Measurements from ENCODE around the gene SERINC5.

Gene SERINC5

DNA sequence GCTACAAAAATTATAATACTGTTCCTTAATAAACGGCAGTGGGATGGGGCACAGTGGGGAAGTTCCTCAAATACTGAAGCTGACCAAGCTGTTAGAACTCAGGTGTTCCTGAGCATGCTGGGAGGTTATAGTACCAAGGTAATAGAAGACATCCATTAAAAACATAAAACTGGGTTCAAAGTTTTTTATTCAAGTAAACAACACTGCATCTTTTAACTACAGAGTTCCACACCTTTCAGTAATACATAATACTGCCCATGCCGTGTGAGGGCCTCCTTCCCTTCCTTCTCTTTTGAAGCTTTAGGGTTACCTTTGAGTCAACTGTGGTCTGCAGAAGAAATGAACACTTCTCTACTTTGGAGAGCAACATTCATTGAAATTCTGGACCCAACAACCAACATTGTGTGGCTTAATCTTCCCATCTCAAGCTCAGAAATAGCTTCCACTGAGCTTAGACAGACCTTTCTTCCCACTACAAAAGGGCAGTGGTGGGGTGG lies 43.6 kb downstream of the SERINC5 start:
- intact Hi-C loops (cut with DNase I; ENCODE audit: low total_unique reads) = no loop called here
- peaks cover 0 to 11% (median under 1%) of the 10 kb centered on the region in 4 donors for H3K4me1 ChIP-seq

DNA sequence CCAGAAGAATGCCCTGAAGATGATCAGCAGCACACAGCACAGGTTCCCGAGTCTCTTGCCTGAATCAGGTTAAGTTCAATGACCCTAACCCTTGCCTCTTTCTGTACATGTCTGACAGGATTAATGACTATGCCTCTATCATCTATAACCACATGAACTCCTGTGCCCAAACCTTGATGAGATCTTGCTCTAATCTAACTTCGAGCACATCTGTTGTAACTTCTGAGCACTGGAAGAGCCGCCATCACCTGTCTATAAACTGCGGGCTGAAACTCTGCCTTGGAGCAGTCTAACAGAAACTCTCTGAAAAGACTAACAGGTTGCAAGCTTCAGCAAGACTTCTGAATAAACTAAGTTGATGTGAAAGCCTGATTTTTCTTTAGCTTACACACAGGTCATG lies 44.5 kb downstream of the SERINC5 start:
- Histone ChIP-seq H3K4me3 (no peak overlapping the region), H3K27ac (no peak overlapping the region), H3K4me1 (peaks cover 0 to 2% (median 0%) of the 10 kb centered on the region in 4 donors), H3K36me3 (no peaks in the 10 kb centered on the region), H3K9me3 (no peaks in the 10 kb centered on the region), H3K27me3 (no peaks in the 10 kb centered on the region)
- no peak for DNase-seq
- intact Hi-C loops (cut with DNase I; ENCODE audit: low total_unique reads) = no loop called here
- TF ChIP-seq, protein P1, sequence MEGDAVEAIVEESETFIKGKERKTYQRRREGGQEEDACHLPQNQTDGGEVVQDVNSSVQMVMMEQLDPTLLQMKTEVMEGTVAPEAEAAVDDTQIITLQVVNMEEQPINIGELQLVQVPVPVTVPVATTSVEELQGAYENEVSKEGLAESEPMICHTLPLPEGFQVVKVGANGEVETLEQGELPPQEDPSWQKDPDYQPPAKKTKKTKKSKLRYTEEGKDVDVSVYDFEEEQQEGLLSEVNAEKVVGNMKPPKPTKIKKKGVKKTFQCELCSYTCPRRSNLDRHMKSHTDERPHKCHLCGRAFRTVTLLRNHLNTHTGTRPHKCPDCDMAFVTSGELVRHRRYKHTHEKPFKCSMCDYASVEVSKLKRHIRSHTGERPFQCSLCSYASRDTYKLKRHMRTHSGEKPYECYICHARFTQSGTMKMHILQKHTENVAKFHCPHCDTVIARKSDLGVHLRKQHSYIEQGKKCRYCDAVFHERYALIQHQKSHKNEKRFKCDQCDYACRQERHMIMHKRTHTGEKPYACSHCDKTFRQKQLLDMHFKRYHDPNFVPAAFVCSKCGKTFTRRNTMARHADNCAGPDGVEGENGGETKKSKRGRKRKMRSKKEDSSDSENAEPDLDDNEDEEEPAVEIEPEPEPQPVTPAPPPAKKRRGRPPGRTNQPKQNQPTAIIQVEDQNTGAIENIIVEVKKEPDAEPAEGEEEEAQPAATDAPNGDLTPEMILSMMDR (IDR thresholded peaks at IDR 0.05) = no peak

More for the DNA sequence above, 43.6 kb downstream of the SERINC5 start:
- Histone ChIP-seq H3K9me3 (no peaks in the 10 kb centered on the region), H3K36me3 (no peaks in the 10 kb centered on the region), H3K4me3 (no peak overlapping the region), H3K27ac (no peak overlapping the region), H3K27me3 (no peaks in the 10 kb centered on the region)
- TF ChIP-seq, protein P1 (IDR thresholded peaks at IDR 0.05) = no peak
- no peak for DNase-seq

DNA sequence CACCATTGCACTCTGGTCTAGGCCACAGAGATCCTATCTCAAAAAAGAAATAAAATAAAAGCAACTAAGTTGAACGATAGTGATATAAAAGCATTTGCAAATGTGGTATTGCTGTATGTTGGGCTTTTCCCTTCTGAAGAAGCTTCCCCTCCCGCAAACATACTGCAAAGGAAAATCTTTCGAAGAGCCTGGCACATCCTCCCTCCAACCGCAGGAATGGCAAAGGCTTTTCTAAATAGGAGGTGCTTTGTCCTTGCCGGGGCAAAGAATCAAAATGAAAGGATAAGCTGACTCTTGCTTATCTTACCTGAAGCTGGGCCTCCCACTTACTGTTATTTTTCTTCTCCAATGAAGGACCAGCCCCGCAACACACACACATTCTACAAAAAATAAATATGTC lies 45.8 kb downstream of the SERINC5 start:
- Histone ChIP-seq H3K27ac (no peak overlapping the region), H3K4me1 (no peaks in the 10 kb centered on the region), H3K4me3 (no peak overlapping the region), H3K36me3 (no peaks in the 10 kb centered on the region), H3K27me3 (no peaks in the 10 kb centered on the region), H3K9me3 (no peaks in the 10 kb centered on the region)
- no peak for DNase-seq
- TF ChIP-seq, protein P1 (IDR thresholded peaks at IDR 0.05) = no peak
- intact Hi-C loops (cut with DNase I; ENCODE audit: low total_unique reads) = no loop called here

GRCh38 chr5:80208381-80208780 lies 47.5 kb downstream of the SERINC5 start:
- DNase-seq = no peak
- no peaks in the 10 kb centered on the region for H3K4me1 ChIP-seq
- H3K27me3 ChIP-seq = no peaks in the 10 kb centered on the region
- no peak overlapping the region for H3K4me3 ChIP-seq
- intact Hi-C loops (cut with DNase I; ENCODE audit: low total_unique reads) = no loop called here
- H3K9me3 ChIP-seq = no peaks in the 10 kb centered on the region
- TF ChIP-seq, protein P1 (IDR thresholded peaks at IDR 0.05) = no peak
- H3K36me3 ChIP-seq = no peaks in the 10 kb centered on the region
- no peak overlapping the region for H3K27ac ChIP-seq

DNA sequence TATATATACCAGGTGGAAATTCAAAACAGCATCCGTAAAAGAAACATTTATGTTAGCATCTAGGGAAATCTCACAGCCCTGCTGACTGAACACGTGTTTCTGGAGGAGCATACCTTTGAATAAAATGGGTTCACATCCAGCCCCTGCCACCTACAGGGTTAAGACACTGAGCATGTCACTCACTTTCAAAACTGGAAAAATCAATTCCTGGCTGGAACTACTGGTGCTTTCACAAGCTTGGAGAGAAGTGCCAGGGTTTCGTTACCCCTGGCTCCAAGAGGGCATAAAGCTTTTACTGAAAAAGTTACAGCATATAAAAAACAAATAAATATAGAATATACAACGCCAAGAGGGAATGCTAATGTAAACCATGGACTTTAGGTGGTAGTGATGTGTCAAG lies 48.0 kb downstream of the SERINC5 start:
- no peak for DNase-seq

More for the DNA sequence above, 48.0 kb downstream of the SERINC5 start:
- intact Hi-C loops (cut with DNase I; ENCODE audit: low total_unique reads) = no loop called here
- Histone ChIP-seq H3K27ac (no peak overlapping the region), H3K4me1 (no peaks in the 10 kb centered on the region), H3K27me3 (no peaks in the 10 kb centered on the region), H3K9me3 (no peaks in the 10 kb centered on the region), H3K4me3 (no peak overlapping the region), H3K36me3 (no peaks in the 10 kb centered on the region)
- TF ChIP-seq, protein P1 (IDR thresholded peaks at IDR 0.05) = no peak
